IMR-90 (cell line): Measurements from ENCODE around the gene FKBP6. TPM values are rescaled to one million over a fixed set of nuclear protein-coding genes. Genes with fewer than 3 reads are reported as not detected.
A peak's percentile ranks its signal among the peaks of the same experiment; 100 is the strongest.

ENCODE experiments used
- ATAC-seq: fragments of 200-7000 bp; cut with Tn5 transposase; 2 replicates; pipeline ENCODE4 v1.9.1; 2020; ENCODE audit warnings: low read depth, mild to moderate bottlenecking, moderate library complexity
- BruUV-seq: library from RNA; stranded (reverse); fragments of 400-500 nt; replicated peaks from 2 replicates; lab custom pipeline; 2021; lab: Mats Ljungman, UMichigan
- CTCF ChIA-PET: fragments of 300-600 bp; formaldehyde crosslinking; extraction: SDS; loops from one replicate; lab custom pipeline; 2021; ENCODE audit warnings: antibody characterized with exemption; lab: Yijun Ruan, JAX
- POLR2A ChIA-PET: fragments of 300-600 bp; sonication (Branson Sonifier 250); formaldehyde crosslinking; loops from one replicate; lab custom pipeline; 2022; ENCODE audit warnings: antibody characterized with exemption; ENCODE audit not compliant: unreplicated experiment; lab: Charles Lee
- DNase-seq: peaks from one replicate; pipeline ENCODE4 v3.0.0; 2013
- H2AFZ ChIP-seq: replicated peaks from 2 replicates; pipeline ENCODE3; 2013; ENCODE audit warnings: low read length, mild to moderate bottlenecking; ENCODE audit not compliant: poor library complexity
- H2AK5ac ChIP-seq: 2 replicates; pipeline ENCODE4 v1.6.1; 2013; ENCODE audit warnings: low read depth, low read length, inconsistent platforms
- H2AK9ac ChIP-seq: replicated peaks from 2 replicates; pipeline ENCODE3; 2013; ENCODE audit warnings: mild to moderate bottlenecking, low read depth, low read length, moderate library complexity; ENCODE audit not compliant: poor library complexity
- H2BK120ac ChIP-seq: 2 replicates; pipeline ENCODE4 v1.6.1; 2013; ENCODE audit warnings: low read depth, low read length, inconsistent platforms
- H2BK15ac ChIP-seq: 3 replicates; pipeline ENCODE4 v1.6.1; 2013; ENCODE audit warnings: low read depth, low read length, inconsistent platforms
- H2BK20ac ChIP-seq: 2 replicates; pipeline ENCODE4 v1.6.1; 2013; ENCODE audit warnings: low read depth, mild to moderate bottlenecking, inconsistent platforms, low read length, moderate library complexity
- H2BK5ac ChIP-seq: 2 replicates; pipeline ENCODE4 v1.6.1; 2013; ENCODE audit warnings: mild to moderate bottlenecking, low read depth, low read length, inconsistent platforms; ENCODE audit not compliant: poor library complexity, severe bottlenecking
- H3K14ac ChIP-seq: replicated peaks from 2 replicates; pipeline ENCODE4 v1.6.1; 2013; ENCODE audit warnings: low read depth, low read length, inconsistent platforms
- H3K18ac ChIP-seq: 2 replicates; pipeline ENCODE4 v1.6.1; 2013; ENCODE audit warnings: low read depth, low read length, control low read depth
- H3K23ac ChIP-seq: 2 replicates; pipeline ENCODE4 v1.6.1; 2013; ENCODE audit warnings: low read depth, low read length, inconsistent platforms
- H3K27ac ChIP-seq: 2 replicates; pipeline ENCODE4 v1.5.1; 2013; ENCODE audit warnings: mild to moderate bottlenecking, control low read depth, low read length; ENCODE audit not compliant: insufficient read depth
- H3K27me3 ChIP-seq: 2 replicates; pipeline ENCODE4 v1.6.1; 2013; ENCODE audit warnings: low read length; ENCODE audit not compliant: control insufficient read depth, insufficient read depth
- H3K36me3 ChIP-seq: 2 replicates; pipeline ENCODE4 v1.6.1; 2013; ENCODE audit warnings: low read length, mixed read lengths; ENCODE audit not compliant: control insufficient read depth, insufficient read depth
- H3K4ac ChIP-seq: 2 replicates; pipeline ENCODE4 v1.6.1; 2013; ENCODE audit warnings: low read depth, low read length, inconsistent platforms
- H3K4me1 ChIP-seq: 2 replicates; pipeline ENCODE4 v1.6.1; 2013; ENCODE audit warnings: low read length, mixed read lengths; ENCODE audit not compliant: control insufficient read depth, insufficient read depth
- H3K4me2 ChIP-seq: 2 replicates; pipeline ENCODE4 v1.6.1; 2013; ENCODE audit warnings: low read depth, mild to moderate bottlenecking, control low read depth, low read length, moderate library complexity
- H3K4me3 ChIP-seq: 2 replicates; pipeline ENCODE4 v1.5.1; 2013; ENCODE audit warnings: low read depth, mild to moderate bottlenecking, control low read depth, low read length, moderate library complexity; ENCODE audit not compliant: insufficient read depth
- H3K56ac ChIP-seq: 2 replicates; pipeline ENCODE4 v1.6.1; 2013; ENCODE audit warnings: low read length, inconsistent platforms; ENCODE audit not compliant: insufficient read depth; ENCODE audit errors: extremely low read depth
- H3K79me1 ChIP-seq, 2 experiments: 2 replicates each; pipeline ENCODE4 v1.6.1; 2013; ENCODE audit warnings: low read length in 2 of 2, inconsistent platforms in 1 of 2, low read depth in 1 of 2
- H3K9ac ChIP-seq: 2 replicates; pipeline ENCODE4 v1.6.1; 2013; ENCODE audit warnings: low read depth, low read length, control low read depth
- H3K9me1 ChIP-seq: 2 replicates; pipeline ENCODE4 v1.6.1; 2013; ENCODE audit warnings: low read length, inconsistent platforms; ENCODE audit not compliant: insufficient read depth
- H3K9me3 ChIP-seq: 2 replicates; pipeline ENCODE4 v1.6.1; 2013; ENCODE audit warnings: low read length; ENCODE audit not compliant: control insufficient read depth, insufficient read depth
- H4K20me1 ChIP-seq: 2 replicates; pipeline ENCODE4 v1.6.1; 2013; ENCODE audit warnings: low read length, inconsistent platforms; ENCODE audit not compliant: insufficient read depth
- H4K5ac ChIP-seq: 2 replicates; pipeline ENCODE4 v1.6.1; 2013; ENCODE audit warnings: mild to moderate bottlenecking, low read depth, low read length, control low read depth
- H4K8ac ChIP-seq, 2 experiments: 2 replicates each; pipeline ENCODE4 v1.6.1; 2013; ENCODE audit warnings: low read depth in 2 of 2, low read length in 2 of 2, control low read depth in 1 of 2, inconsistent platforms in 1 of 2
- H4K91ac ChIP-seq: 2 replicates; pipeline ENCODE4 v1.6.1; 2013; ENCODE audit warnings: low read depth, low read length, inconsistent platforms; ENCODE audit not compliant: insufficient read depth
- BHLHE40 ChIP-seq: fragments of 150-350 bp; IDR thresholded peaks from 2 replicates; pipeline ENCODE4 v1.6.1; 2016; ENCODE audit warnings: mild to moderate bottlenecking, low read depth, low read length
- FOS ChIP-seq: fragments of 150-350 bp; IDR thresholded peaks from 2 replicates; pipeline ENCODE4 v1.6.1; 2016; ENCODE audit warnings: low read depth, low read length
- NFE2L2 ChIP-seq: fragments of 150-350 bp; IDR thresholded peaks from 2 replicates; pipeline ENCODE4 v1.6.1; 2016; ENCODE audit warnings: low read depth, mild to moderate bottlenecking, low read length
- WGBS, 2 experiments: methylation state at CpG; one replicate each; pipeline versions ENCODE4 v1.1.5 to v1.1.7; 2013; ENCODE audit warnings: missing lambda C conversion rate in 2 of 2; ENCODE audit not compliant: insufficient read length in 1 of 2; ENCODE audit errors: extremely low coverage in 2 of 2; 5-methylcytosine and 5-hydroxymethylcytosine counted together
- dilution Hi-C: fragments of 300-500 bp; cut with HindIII; formaldehyde crosslinking; loops from one replicate; pipeline ENCODE4 v1.14.3; 2018; ENCODE audit warnings: low sequenced_read_pairs; ENCODE audit not compliant: unreplicated experiment
- in situ Hi-C: fragments of 300-500 bp; cut with MboI; formaldehyde crosslinking; loops from 3 replicates; pipeline ENCODE4 v1.14.3; 2019; ENCODE audit warnings: low sequenced_read_pairs, inconsistent platforms, mixed read lengths
- intact Hi-C: fragments of 100-400 bp; cut with micrococcal nuclease; formaldehyde crosslinking; loops from 2 replicates; pipeline ENCODE4 v1.10.0; 2022
- polyA plus RNA-seq, 3 experiments: library from polyadenylated mRNA; depleted of rRNA; stranded (reverse); fragments of >200 nt; gene quantifications; 2 replicates each; pipeline ENCODE4 v1.2.3, GENCODE V29; 2012; ENCODE audit warnings: low replicate concordance in 1 of 3
- total RNA-seq: library from RNA; depleted of rRNA; stranded (reverse); fragments of >200 nt; gene quantifications from 2 replicates; pipeline ENCODE4 v1.2.3, GENCODE V29; 2012
- TF ChIP-seq, protein P1 (sequence below): fragments of 150-350 bp; IDR thresholded peaks from 2 replicates; pipeline ENCODE4 v1.6.1; 2017; ENCODE audit warnings: mild to moderate bottlenecking, antibody characterized with exemption, low read length, low read depth

FKBP6 gene
- total and polyA plus RNA-seq, 2 of the 4 experiments (the other 2 are of a cell fraction): not detected

DNA sequence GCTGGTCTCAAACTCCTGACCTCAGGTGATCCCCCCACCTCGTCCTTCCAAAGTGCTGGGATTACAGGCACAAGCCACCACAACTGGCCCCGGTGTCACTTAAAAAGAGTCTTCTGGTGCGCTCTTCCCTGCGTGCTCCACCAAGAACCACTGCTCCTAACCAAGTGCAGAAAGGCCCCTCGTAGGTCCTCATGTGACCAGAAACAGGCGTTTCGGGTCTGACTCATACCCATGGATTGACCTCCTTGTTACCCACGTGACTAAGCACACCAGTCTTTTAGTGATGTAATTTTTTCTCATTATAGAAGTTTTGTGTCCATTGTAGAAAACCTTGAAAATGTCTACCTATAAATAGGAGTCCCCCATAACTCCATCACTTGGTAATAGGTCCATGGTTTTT is 13.9 kb downstream of the FKBP6 start:
- Histone ChIP-seq H3K4me1 (peaks cover 6% of the 10 kb centered on the region), H3K4ac (no peak overlapping the region), H3K23ac (no peak overlapping the region), H2AFZ (peak overlapping the region; percentile 27), H2AK9ac (no peak overlapping the region), H3K4me2 (no peak overlapping the region), H3K27ac (no peak overlapping the region), H2BK15ac (no peak overlapping the region), H3K9ac (no peak overlapping the region), H4K91ac (no peak overlapping the region), H3K18ac (peak overlapping the region; percentile 55; the same call in 1 of the 2 replicates), H4K20me1 (no peaks in the 10 kb centered on the region), H2BK120ac (peak overlapping the region; percentile 4; the same call in 1 of the 2 replicates), H2AK5ac (no peak overlapping the region; the same call in 1 of the 2 replicates), H2BK20ac (no peak overlapping the region; the same call in 1 of the 2 replicates), H3K14ac (no peak overlapping the region; the same call in 1 of the 2 replicates), H4K5ac (0 out of 2 replicates have a peak overlapping the region, but pooled peaks have one; percentile 5), H2BK5ac (no peak overlapping the region), H3K4me3 (no peak overlapping the region), H3K56ac (no peak overlapping the region), H3K27me3 (peaks cover 9% of the 10 kb centered on the region; the same call in 1 of the 2 replicates), H3K36me3 (no peaks in the 10 kb centered on the region), H3K9me1 (0 out of 2 replicates have a peak, but pooled peaks cover 3% of the 10 kb centered on the region), H4K8ac (peak overlapping the region in 1 of 2 experiments; percentile 7; a peak in 1 of 4 replicates), H3K79me1 (no peaks in the 10 kb centered on the region), H3K9me3 (no peaks in the 10 kb centered on the region)
- WGBS, 2 experiments: 100% methylated on average over 1 of the region's 8 CpGs; no CpG with 5 or more reads in 1 of the 2 experiments
- in situ Hi-C loops: loop anchor here (5.0 kb wide), 1 partner anchor 95 kb away; no protein-coding TSS in a partner anchor
- CTCF ChIA-PET: interaction anchor here (0.5 to 3.0 kb wide), 6 partner anchors 8 to 104 kb away, joined by 3 to 11 read pairs (median 4); no protein-coding TSS in a partner anchor
- BruUV-seq: no TSS peak
- POLR2A ChIA-PET: no interaction called here
- intact Hi-C loops: loop anchor here (1.0 kb wide), 1 partner anchor 109 kb away; no protein-coding TSS in a partner anchor
- ATAC-seq: peak; percentile 75
- DNase-seq: peak; percentile 91
- TF ChIP-seq FOS: peak; percentile 60; the same call in 1 of the 2 replicates
- TF ChIP-seq NFE2L2: no peak
- TF ChIP-seq, protein P1, sequence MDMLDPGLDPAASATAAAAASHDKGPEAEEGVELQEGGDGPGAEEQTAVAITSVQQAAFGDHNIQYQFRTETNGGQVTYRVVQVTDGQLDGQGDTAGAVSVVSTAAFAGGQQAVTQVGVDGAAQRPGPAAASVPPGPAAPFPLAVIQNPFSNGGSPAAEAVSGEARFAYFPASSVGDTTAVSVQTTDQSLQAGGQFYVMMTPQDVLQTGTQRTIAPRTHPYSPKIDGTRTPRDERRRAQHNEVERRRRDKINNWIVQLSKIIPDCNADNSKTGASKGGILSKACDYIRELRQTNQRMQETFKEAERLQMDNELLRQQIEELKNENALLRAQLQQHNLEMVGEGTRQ: peak; percentile 98
- TF ChIP-seq BHLHE40: peak; percentile 65
- dilution Hi-C loops: no loop called here
